Endothelial cell of umbilical vein (primary cell): ENCODE measurements around the gene RIN2. TPM values are rescaled to one million over a fixed set of nuclear protein-coding genes. Genes with fewer than 3 reads are reported as not detected.

Experiments used
- BruUV-seq: library from RNA; stranded (reverse); fragments of 400-500 nt; replicated peaks from 2 replicates; lab custom pipeline; 2021; lab: Mats Ljungman, UMichigan
- CTCF ChIA-PET: fragments of 300-600, 350-600 bp; sonication (Branson Sonifier 250); formaldehyde crosslinking; loops from one replicate; lab custom pipeline; 2021; ENCODE audit warnings: antibody characterized with exemption, inconsistent platforms; lab: Charles Lee
- POLR2A ChIA-PET: fragments of 300-600, 350-600 bp; sonication (Branson Sonifier 250); formaldehyde crosslinking; loops from one replicate; lab custom pipeline; 2021; ENCODE audit warnings: antibody characterized with exemption, inconsistent platforms; lab: Charles Lee
- DNase-seq: peaks from one replicate; pipeline ENCODE4 v3.0.0-alpha.2; 2011; ENCODE audit warnings: low read depth, low spot score
- FAIRE-seq: peaks from 2 replicates; lab custom pipeline; 2011; peaks lifted over from hg19 to GRCh38; lab: Jason Lieb, UNC
- H2AFZ ChIP-seq: 2 replicates; pipeline ENCODE4 v1.6.0; 2012; ENCODE audit warnings: low read depth, low read length, control low read depth, inconsistent platforms
- H3K27ac ChIP-seq: 2 replicates; pipeline ENCODE4 v1.5.1; 2011; ENCODE audit warnings: low read depth, mild to moderate bottlenecking, control low read depth, low read length, moderate library complexity; ENCODE audit not compliant: insufficient read depth
- H3K27me3 ChIP-seq, 2 experiments: 2 replicates each; pipeline versions ENCODE4 v1.6.0 to v1.6.1; 2011; ENCODE audit warnings: low read length in 2 of 2, mixed read lengths in 1 of 2; ENCODE audit not compliant: control insufficient read depth in 2 of 2, insufficient read depth in 2 of 2
- H3K36me3 ChIP-seq, 2 experiments: 2 replicates in 1 of 2; 3 replicates in 1 of 2; pipeline ENCODE4 v1.5.1; 2011; ENCODE audit warnings: low read length in 2 of 2, mild to moderate bottlenecking in 1 of 2, moderate library complexity in 1 of 2; ENCODE audit not compliant: control insufficient read depth in 2 of 2, insufficient read depth in 2 of 2; ENCODE audit errors: extremely low read depth in 1 of 2
- H3K4me1 ChIP-seq: 3 replicates; pipeline ENCODE4 v1.5.1; 2011; ENCODE audit warnings: mild to moderate bottlenecking, low read length; ENCODE audit not compliant: control insufficient read depth, insufficient read depth; ENCODE audit errors: extremely low read depth
- H3K4me2 ChIP-seq: 2 replicates; pipeline ENCODE4 v1.6.1; 2011; ENCODE audit warnings: low read length, control low read depth, mixed read lengths; ENCODE audit not compliant: insufficient read depth
- H3K4me3 ChIP-seq, 3 experiments: fragments of 200-600 bp in 1 of 3; sonication (generic), shearing (Covaris generic) in 1 of 3; replicated peaks in 1 of 3; 2 replicates each; pipeline ENCODE4 v1.5.1; 2011 to 2016; ENCODE audit warnings: control low read depth in 3 of 3, low read length in 3 of 3, mild to moderate bottlenecking in 2 of 3, inconsistent platforms in 1 of 3, low read depth in 1 of 3, moderate library complexity in 1 of 3; ENCODE audit not compliant: insufficient read depth in 1 of 3
- H3K79me2 ChIP-seq: 2 replicates; pipeline ENCODE4 v1.6.0; 2012; ENCODE audit warnings: low read length, inconsistent platforms; ENCODE audit not compliant: control insufficient read depth, insufficient read depth
- H3K9ac ChIP-seq: replicated peaks from 2 replicates; pipeline ENCODE3; 2011; ENCODE audit warnings: low read length, control low read depth; ENCODE audit not compliant: insufficient read depth; ENCODE audit errors: extremely low read depth
- H3K9me1 ChIP-seq: replicated peaks from 3 replicates; pipeline ENCODE4 v1.6.0; 2011; ENCODE audit warnings: mild to moderate bottlenecking, low read length; ENCODE audit not compliant: control insufficient read depth, insufficient read depth; ENCODE audit errors: extremely low read depth
- H3K9me3 ChIP-seq: replicated peaks from 2 replicates; pipeline ENCODE4 v1.5.1; 2012; ENCODE audit warnings: low read length, inconsistent platforms; ENCODE audit not compliant: control insufficient read depth, insufficient read depth
- H4K20me1 ChIP-seq: replicated peaks from 2 replicates; pipeline ENCODE3; 2011; ENCODE audit warnings: mild to moderate bottlenecking, low read length; ENCODE audit not compliant: control insufficient read depth, insufficient read depth; ENCODE audit errors: extremely low read depth
- EZH2 ChIP-seq: IDR thresholded peaks from 2 replicates; pipeline ENCODE4 v1.6.1; 2012; ENCODE audit warnings: borderline replicate concordance, low read depth, mild to moderate bottlenecking, moderate library complexity, low read length, inconsistent platforms; ENCODE audit not compliant: severe bottlenecking
- FOS ChIP-seq: IDR thresholded peaks from 2 replicates; pipeline ENCODE4 v1.6.1; 2011; ENCODE audit warnings: mild to moderate bottlenecking, low read length, moderate library complexity, borderline replicate concordance; ENCODE audit not compliant: insufficient read depth
- GATA2 ChIP-seq: IDR thresholded peaks from 2 replicates; pipeline ENCODE4 v1.7.0; 2011; ENCODE audit warnings: low read depth, mild to moderate bottlenecking, moderate library complexity, mixed read lengths, low read length; ENCODE audit not compliant: insufficient read length, insufficient read depth
- JUN ChIP-seq: IDR thresholded peaks from 2 replicates; pipeline ENCODE4 v1.6.1; 2011; ENCODE audit warnings: borderline replicate concordance, low read depth; ENCODE audit not compliant: insufficient read length, insufficient read depth
- MYC ChIP-seq: IDR thresholded peaks from one replicate; pipeline ENCODE4 v1.6.1; 2011; ENCODE audit warnings: mild to moderate bottlenecking, low read depth, low read length
- POLR2A ChIP-seq: IDR thresholded peaks from 2 replicates; pipeline ENCODE4 v1.6.1; 2012; ENCODE audit warnings: low read depth, mild to moderate bottlenecking, control low read depth, low read length
- POLR2AphosphoS5 ChIP-seq: IDR thresholded peaks from 2 replicates; pipeline ENCODE4 v1.6.1; 2012; ENCODE audit warnings: low read depth, mild to moderate bottlenecking, control low read depth, low read length, moderate library complexity; ENCODE audit not compliant: insufficient read depth
- dilution Hi-C: fragments of 300-500 bp; cut with MboI; formaldehyde crosslinking; loops from one replicate; pipeline ENCODE4 v1.15.0; 2019; ENCODE audit warnings: low sequenced_read_pairs; ENCODE audit not compliant: extremely low pct_ligation_motif_present
- intact Hi-C: fragments of 100-400 bp; cut with micrococcal nuclease; formaldehyde crosslinking; loops from one replicate; pipeline ENCODE4 v1.10.0; 2022
- polyA plus RNA-seq, 4 experiments: library from polyadenylated mRNA; depleted of rRNA in 3 of 4; stranded (reverse) in 3 of 4; unstranded in 1 of 4; fragments of >200 nt; gene quantifications; 2 replicates each; pipeline versions ENCODE4 v1.2.1 to v1.2.3, GENCODE V29; 2011 to 2012; ENCODE audit warnings: missing spikeins in 1 of 4
- total RNA-seq: library from RNA; stranded (reverse); gene quantifications from 2 replicates; pipeline ENCODE4 v1.2.3, GENCODE V29; 2021
- TF ChIP-seq, protein P1 (sequence below), 2 donors: IDR thresholded peaks; 1 replicate in 1 of 2; 2 replicates in 1 of 2; pipeline ENCODE4 v1.5.1; 2011; ENCODE audit warnings: low read length in 2 of 2, mild to moderate bottlenecking in 2 of 2, moderate library complexity in 2 of 2, control low read depth in 1 of 2, inconsistent platforms in 1 of 2, low read depth in 1 of 2; ENCODE audit not compliant: insufficient read depth in 1 of 2; ENCODE audit errors: extremely low read depth in 1 of 2
- TF ChIP-seq, protein P2 (sequence below): IDR thresholded peaks from 2 replicates; pipeline ENCODE4 v1.6.1; 2011; ENCODE audit not compliant: insufficient read depth, insufficient read length

RIN2 gene
- total and polyA plus RNA-seq, 2 donors (not counting 3 experiments of a cell fraction or from before 2014, with no cell fraction given) = 22.6 to 119 TPM

DNA sequence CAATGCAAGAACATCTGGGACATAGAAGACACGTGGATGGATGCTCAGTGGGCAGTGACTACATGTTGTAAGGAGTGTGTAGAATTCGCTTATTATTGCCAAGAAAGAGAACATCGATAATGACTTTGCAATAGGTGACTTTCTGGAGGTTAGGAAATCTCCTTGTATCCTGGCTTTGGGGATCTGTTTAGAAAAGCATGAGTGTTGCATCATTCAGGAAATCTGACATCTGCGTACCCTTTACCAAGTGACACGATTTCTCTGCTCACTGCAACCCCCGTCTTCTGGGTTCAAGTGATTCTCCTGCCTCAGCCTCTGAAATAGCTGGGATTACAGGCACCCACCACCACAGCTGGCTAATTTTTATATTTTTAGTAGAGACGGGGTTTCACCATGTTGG is 23.2 kb downstream of the RIN2 start:
- dilution Hi-C loops = no loop called here

More for the DNA sequence above, 23.2 kb downstream of the RIN2 start:
- no peaks in the 10 kb centered on the region for H3K36me3 ChIP-seq
- H3K4me1 ChIP-seq = peaks cover 25% of the 10 kb centered on the region
- no peak overlapping the region for H3K4me2 ChIP-seq
- no peak for FAIRE-seq
- no TSS peak for BruUV-seq
- H3K9me1 ChIP-seq = no peaks in the 10 kb centered on the region
- POLR2A ChIA-PET = no interaction called here
- no peak for TF ChIP-seq MYC
- no peak for TF ChIP-seq POLR2A
- TF ChIP-seq, protein P1, sequence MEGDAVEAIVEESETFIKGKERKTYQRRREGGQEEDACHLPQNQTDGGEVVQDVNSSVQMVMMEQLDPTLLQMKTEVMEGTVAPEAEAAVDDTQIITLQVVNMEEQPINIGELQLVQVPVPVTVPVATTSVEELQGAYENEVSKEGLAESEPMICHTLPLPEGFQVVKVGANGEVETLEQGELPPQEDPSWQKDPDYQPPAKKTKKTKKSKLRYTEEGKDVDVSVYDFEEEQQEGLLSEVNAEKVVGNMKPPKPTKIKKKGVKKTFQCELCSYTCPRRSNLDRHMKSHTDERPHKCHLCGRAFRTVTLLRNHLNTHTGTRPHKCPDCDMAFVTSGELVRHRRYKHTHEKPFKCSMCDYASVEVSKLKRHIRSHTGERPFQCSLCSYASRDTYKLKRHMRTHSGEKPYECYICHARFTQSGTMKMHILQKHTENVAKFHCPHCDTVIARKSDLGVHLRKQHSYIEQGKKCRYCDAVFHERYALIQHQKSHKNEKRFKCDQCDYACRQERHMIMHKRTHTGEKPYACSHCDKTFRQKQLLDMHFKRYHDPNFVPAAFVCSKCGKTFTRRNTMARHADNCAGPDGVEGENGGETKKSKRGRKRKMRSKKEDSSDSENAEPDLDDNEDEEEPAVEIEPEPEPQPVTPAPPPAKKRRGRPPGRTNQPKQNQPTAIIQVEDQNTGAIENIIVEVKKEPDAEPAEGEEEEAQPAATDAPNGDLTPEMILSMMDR (IDR thresholded peaks at IDR 0.05; ENCODE audit: extremely low read depth in 1 of 2, insufficient read depth in 1 of 2, low read depth in 1 of 2, low read length in 2 of 2) = no peak
- TF ChIP-seq GATA2 = no peak
- no peak for TF ChIP-seq EZH2
- no peak for TF ChIP-seq FOS
- no peak for TF ChIP-seq JUN
- TF ChIP-seq POLR2AphosphoS5 = no peak
- TF ChIP-seq, protein P2, sequence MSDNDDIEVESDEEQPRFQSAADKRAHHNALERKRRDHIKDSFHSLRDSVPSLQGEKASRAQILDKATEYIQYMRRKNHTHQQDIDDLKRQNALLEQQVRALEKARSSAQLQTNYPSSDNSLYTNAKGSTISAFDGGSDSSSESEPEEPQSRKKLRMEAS = no peak
- no peak overlapping the region for H2AFZ ChIP-seq
- no peaks in the 10 kb centered on the region for H3K27me3 ChIP-seq
- no peak overlapping the region for H3K9ac ChIP-seq
- no peak overlapping the region for H3K27ac ChIP-seq
- no peaks in the 10 kb centered on the region for H3K9me3 ChIP-seq
- no peak for DNase-seq
- intact Hi-C loops = no loop called here
- H3K79me2 ChIP-seq = no peaks in the 10 kb centered on the region
- H3K4me3 ChIP-seq = no peak overlapping the region
- H4K20me1 ChIP-seq = no peaks in the 10 kb centered on the region
- CTCF ChIA-PET = interaction anchor here (0.8 to 7.2 kb wide), 3 partner anchors 11 to 213 kb away, joined by 3 to 60 read pairs (median 13); no protein-coding TSS in a partner anchor
